Measurements from ENCODE around the gene MAD1L1. TPM values are rescaled to one million over a fixed set of nuclear protein-coding genes. Genes with fewer than 3 reads are reported as not detected.

Gene MAD1L1
- total and polyA plus RNA-seq, 8 donors: 12.8 to 469 (median 27.3) TPM

- no peak overlapping the region for H3K4me3 ChIP-seq
- TF ChIP-seq POLR2AphosphoS5 (IDR thresholded peaks at IDR 0.05) (no peak), EP300 (IDR thresholded peaks at IDR 0.05) (no peak), CTCF (IDR thresholded peaks at IDR 0.05) (no peak), POLR2A (IDR thresholded peaks at IDR 0.05) (no peak)
- no peak for DNase-seq
- 85 to 94% (median 92%) methylated on average over 27 to 29 of the region's 29 CpGs for WGBS, 5 donors
- no peak overlapping the region for H3K27ac ChIP-seq
- peaks cover 0 to 6% (median 0%) of the 10 kb centered on the region in 4 donors for H3K36me3 ChIP-seq
- no peaks in the 10 kb centered on the region for H3K9me3 ChIP-seq
- no peaks in the 10 kb centered on the region for H3K27me3 ChIP-seq
- H3K4me1 ChIP-seq: no peaks in the 10 kb centered on the region
- intact Hi-C loops (cut with DNase I; ENCODE audit: low total_unique reads): no loop called here
Observed at GRCh38 chr7:1867370-1868260, 365.1 kb downstream of the MAD1L1 start.

- Histone ChIP-seq H3K4me3 (no peak overlapping the region), H3K36me3 (no peaks in the 10 kb centered on the region), H3K9me3 (no peaks in the 10 kb centered on the region), H3K4me1 (no peaks in the 10 kb centered on the region), H3K27me3 (no peaks in the 10 kb centered on the region), H3K27ac (no peak overlapping the region)
- WGBS, 5 donors: 92 to 96% (median 94%) methylated on average over 8 to 15 of the region's 15 CpGs
- intact Hi-C loops (cut with DNase I; ENCODE audit: low total_unique reads): no loop called here
- DNase-seq: no peak
- TF ChIP-seq CTCF (IDR thresholded peaks at IDR 0.05) (no peak), EP300 (IDR thresholded peaks at IDR 0.05) (no peak), POLR2AphosphoS5 (IDR thresholded peaks at IDR 0.05) (no peak), POLR2A (IDR thresholded peaks at IDR 0.05) (no peak)
Observed at GRCh38 chr7:1866601-1867000, 366.1 kb downstream of the MAD1L1 start.

GRCh38 chr7:1865571-1866255, 367.0 kb downstream of the MAD1L1 start:
- Histone ChIP-seq H3K27ac (no peak overlapping the region), H3K4me1 (no peaks in the 10 kb centered on the region), H3K27me3 (no peaks in the 10 kb centered on the region), H3K4me3 (no peak overlapping the region), H3K36me3 (no peaks in the 10 kb centered on the region), H3K9me3 (no peaks in the 10 kb centered on the region)
- DNase-seq: peak in 1 of 2 donors; percentile 44
- intact Hi-C loops (cut with DNase I; ENCODE audit: low total_unique reads): no loop called here
- WGBS, 5 donors: 84 to 88% (median 85%) methylated on average over 10 to 19 of the region's 19 CpGs
- TF ChIP-seq POLR2A (IDR thresholded peaks at IDR 0.05) (no peak), EP300 (IDR thresholded peaks at IDR 0.05) (no peak), POLR2AphosphoS5 (IDR thresholded peaks at IDR 0.05) (no peak), CTCF (IDR thresholded peaks at IDR 0.05) (no peak)

- Histone ChIP-seq H3K4me1 (no peaks in the 10 kb centered on the region), H3K27me3 (no peaks in the 10 kb centered on the region), H3K4me3 (no peak overlapping the region), H3K9me3 (no peaks in the 10 kb centered on the region), H3K36me3 (no peaks in the 10 kb centered on the region), H3K27ac (no peak overlapping the region)
- WGBS, 5 donors: 95 to 98% (median 96%) methylated on average over 12 to 14 of the region's 14 CpGs
- DNase-seq: no peak
- intact Hi-C loops (cut with DNase I; ENCODE audit: low total_unique reads): no loop called here
- TF ChIP-seq POLR2A (IDR thresholded peaks at IDR 0.05): no peak
- TF ChIP-seq EP300 (IDR thresholded peaks at IDR 0.05): no peak
- no peak for TF ChIP-seq POLR2AphosphoS5 (IDR thresholded peaks at IDR 0.05)
- no peak for TF ChIP-seq CTCF (IDR thresholded peaks at IDR 0.05)
Observed at GRCh38 chr7:1865000-1865555, 367.7 kb downstream of the MAD1L1 start.
